Measurements from ENCODE around the gene ALDOB.

Gene ALDOB

DNA sequence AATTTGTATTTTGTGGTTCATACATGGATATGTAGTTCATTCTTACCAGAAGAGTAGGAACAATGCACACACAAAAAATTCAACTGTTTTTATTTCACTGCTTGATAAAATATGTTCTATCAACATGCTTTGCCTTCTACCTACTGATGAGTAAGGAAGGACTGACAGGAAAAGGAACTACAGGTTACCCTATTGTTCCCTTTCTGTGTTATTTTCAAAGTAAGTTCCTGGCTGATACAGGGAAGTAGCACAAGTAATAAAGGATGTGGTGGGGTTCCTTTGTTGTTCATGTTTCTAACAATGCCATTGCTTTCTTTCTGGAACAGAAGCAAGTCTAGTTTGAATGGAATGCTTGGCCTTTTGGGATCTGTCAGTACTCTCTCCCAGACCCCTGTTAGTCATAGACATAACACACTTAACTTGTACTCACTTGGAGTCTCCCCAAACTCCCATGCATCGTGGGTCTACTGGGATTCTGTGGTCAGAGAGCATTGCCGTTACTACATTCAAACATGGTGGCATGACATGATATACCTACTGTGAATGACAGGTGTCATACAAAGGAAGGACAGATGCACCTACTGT, 20.2 kb upstream of the ALDOB start:
- DNase-seq (ENCODE audit: low read depth) = no peak

DNA sequence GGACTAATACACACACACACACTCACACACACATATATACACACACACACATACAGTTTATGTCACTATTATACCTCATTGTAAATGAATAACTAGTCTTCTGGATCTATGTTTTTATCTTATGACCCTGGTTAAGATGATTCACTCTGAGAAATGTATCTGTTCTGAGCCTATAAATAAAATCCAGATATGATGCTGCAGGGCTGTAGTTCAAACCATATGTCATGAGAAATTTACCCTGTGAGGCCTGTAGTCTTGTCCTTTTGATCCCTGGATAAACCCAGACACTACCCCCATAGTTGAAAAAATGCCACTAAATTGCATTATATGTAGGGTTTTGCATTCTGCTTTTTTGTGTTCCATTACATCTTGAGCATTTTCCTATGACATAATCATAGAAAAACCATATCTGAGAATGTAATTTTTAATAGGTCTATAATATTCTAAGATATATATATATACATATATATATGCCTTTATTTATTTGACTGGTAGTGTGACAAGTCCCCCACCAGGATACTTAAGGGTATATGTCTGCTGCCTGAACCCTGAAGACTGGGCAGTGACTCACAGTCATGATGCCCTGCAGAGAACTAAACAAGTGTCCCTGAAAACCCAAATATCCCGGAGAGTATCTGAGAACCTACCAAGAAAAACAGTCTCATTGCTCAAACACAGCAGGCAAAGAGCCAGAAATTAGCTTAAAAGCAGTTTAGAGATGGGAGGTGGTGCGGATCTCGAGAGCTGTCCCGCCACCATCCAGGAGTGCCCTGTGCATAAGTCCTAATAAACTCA, 18.4 kb upstream of the ALDOB start:
- no peak for DNase-seq (ENCODE audit: low read depth)

DNA sequence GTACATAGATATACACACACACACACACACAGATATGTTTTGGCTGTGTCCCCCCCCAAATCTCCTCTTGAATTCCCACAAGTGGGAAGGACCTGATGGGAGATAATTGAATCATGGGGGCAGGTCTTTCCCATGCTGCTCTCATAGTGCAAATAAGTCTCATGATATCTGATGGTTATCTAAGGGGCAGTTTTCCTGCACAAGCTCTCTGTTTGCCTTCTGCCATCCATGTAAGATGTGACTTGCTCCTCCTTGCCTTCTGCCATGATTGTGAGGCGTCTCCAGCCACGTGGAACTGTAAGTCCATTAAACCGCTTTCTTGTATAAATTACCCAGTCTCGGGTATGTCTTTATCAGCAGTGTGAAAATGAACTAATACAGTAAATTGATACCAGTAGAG, 15.9 kb upstream of the ALDOB start:
- DNase-seq (ENCODE audit: low read depth) = no peak

DNA sequence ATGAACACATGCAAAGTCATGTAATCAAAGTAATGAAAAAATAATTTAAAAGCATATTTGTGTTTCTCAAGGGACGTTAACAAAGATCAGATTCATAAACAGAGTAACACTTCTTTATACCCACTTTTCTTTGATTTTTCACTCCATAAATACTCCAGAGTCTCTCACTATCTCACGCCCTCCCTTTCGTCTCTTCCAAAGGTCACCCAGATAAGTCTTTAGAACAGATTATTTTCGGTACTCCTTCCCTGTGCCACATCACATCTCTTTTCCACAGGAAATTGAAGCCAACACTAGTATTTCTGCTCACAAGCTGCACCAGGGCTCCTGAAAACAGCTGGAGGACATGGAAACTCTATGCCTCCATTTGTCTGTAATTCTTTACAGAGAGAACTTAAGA, 15.4 kb upstream of the ALDOB start:
- no peak for DNase-seq (ENCODE audit: low read depth)

DNA sequence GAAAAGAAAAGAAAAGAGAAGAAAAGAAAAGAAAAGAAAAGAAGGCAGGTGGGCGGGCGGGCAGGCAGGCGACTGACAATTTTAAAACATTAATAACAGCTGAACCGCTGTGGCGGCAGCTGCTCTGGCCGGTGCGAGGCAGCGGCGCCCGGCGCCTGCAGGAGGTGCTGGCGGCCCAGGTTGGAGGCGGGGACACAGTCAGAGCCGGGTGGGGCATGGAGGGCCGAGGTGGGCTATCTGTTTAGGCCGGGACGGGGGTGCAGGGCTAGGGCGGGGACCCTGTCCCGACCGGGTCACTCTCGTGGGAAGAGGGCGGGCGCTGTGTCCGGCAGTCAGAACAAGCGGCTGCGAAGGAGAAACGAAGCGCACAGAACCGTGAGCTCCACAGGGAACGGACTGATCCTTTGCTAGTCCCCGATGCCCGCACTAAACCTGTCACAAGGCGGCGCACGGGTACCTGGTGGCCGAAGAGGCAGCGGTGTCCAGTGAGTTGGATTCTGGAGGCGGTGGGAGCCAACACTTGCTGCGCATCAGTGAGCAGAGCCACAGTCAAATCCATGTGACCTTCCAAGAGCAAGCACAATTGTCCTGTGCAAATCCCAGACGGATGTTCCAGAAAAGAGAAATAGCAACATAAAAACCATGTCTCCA, 13.6 kb upstream of the ALDOB start:
- DNase-seq (ENCODE audit: low read depth) = peak; percentile 24

DNA sequence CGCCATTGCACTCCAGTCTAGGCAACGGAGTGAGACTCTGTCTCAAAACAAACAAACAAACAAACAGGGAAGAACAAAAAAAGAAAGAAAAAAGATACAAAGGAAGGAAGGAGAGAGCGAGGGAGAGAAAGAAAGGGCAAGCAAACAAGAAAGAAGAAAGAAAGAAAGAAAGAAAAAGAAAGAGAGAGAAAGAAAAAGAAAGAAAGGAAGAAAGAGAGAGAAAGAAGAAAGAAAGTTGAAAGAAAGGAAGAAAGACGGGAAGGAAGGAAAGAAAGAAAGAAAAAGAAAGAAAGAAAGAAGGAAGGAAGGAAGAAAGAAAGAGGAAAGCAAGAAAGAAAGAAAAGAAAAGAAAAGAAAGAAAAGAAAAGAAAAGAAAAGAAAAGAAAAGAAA, 13.1 kb upstream of the ALDOB start:
- no peak for DNase-seq (ENCODE audit: low read depth)

DNA sequence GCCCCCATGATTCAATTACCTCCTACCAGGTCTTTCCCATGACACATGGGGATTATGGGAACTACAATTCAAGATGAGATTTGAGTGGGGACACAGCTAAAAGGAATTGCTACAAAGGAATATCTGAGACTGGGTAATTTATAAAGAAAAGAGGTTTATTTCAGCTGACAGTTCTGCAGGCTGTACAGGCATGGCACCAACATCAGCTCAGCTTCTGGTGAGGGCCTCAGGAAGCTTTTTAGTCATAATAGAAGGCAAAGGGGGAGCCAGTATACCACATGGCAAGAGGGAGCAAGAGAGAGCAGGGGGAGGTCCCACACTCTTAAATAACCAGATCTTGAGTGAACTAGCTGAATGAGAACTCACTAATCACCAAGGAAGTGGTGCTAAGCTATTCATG, 11.2 kb upstream of the ALDOB start:
- DNase-seq (ENCODE audit: low read depth) = no peak

DNA sequence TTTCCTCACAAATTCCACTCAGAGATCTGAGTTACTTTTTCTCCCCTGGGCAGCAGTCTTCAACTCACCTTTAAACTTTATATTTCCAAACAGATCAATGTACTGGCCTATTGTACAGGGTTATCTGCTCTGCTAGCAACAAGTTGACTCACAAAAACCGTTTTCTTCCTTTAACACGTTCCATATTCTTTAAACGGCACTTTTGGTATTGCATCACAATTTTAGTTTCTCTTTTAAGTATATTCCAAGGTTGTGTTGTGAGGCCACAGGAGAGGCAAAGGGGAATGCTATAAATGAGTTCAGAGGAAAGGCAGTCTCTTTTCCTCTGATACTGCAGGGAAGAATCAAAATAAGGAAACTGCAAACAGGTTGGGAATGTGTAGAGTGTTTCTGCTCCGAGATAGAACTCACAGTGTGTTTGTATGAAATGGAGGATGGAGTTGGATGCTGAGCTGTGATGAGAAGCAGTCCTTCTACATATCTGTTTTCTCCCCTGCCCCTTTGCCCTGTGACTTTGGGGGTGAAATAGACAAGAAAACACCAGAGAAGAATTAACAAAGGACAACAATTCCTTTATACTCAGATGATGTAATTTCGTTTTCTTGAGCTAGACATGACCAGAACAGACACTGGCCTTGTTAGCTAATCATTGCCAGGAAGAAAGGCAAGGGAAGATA, 9.9 kb upstream of the ALDOB start:
- no peak for DNase-seq (ENCODE audit: low read depth)

DNA sequence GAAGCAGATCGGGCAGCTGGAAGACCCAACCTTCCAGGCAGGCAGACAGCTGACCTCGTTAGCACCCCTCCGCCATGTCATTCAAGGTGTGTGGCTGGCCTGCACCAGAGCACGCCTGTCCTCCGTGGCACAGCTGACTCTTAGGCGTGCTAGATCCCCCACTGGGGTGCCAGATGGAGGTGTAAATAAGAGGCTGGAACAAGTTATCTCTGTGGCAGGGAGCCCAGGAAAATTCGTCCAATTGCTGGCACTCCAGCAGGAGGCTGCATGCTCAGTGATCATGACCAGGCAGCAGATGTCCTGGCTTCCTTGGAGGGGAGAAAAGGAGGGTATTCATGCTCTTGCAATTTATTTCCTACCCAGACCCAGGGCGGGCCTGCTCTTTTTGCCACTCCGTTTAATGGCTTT, 7.8 kb upstream of the ALDOB start:
- DNase-seq (ENCODE audit: low read depth) = no peak

DNA sequence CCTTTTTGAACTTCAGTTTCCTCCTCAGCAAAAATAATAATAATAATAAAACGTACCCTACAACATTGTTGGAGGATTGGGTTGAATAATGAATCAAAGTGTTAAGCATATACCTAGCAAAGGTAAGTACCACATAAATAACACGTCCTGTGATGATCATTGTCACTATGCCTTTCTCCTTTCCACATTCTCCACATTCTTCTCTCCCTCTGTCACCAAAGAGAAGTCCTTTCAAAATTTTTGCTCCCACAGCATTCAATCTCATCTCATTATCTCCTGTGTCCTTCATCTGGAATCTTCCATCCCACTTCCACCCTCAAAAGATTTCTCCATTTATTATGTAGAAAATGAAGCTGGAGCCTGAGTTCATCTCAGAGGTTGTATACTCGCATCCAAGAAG, 7.2 kb upstream of the ALDOB start:
- DNase-seq (ENCODE audit: low read depth) = no peak

DNA sequence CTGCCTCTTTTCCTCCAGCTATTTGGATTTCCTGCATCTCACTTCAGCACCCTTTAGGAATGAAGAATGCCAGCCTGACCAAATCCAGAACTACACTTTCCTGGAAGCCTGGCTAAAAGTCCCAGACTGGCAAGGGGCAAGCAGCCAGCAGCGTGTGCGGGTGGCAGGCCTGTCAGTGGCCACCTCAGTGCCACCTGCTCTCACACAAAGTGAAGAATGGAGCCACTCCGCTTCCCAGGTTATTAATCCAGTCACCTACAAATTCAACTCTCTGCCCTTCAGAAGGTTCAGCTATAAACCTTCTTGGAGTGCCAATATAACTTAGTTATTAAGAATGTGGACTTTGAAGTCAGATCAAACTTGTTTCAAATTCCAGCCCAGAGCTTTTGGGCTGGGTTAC, 6.7 kb upstream of the ALDOB start:
- DNase-seq (ENCODE audit: low read depth) = no peak

DNA sequence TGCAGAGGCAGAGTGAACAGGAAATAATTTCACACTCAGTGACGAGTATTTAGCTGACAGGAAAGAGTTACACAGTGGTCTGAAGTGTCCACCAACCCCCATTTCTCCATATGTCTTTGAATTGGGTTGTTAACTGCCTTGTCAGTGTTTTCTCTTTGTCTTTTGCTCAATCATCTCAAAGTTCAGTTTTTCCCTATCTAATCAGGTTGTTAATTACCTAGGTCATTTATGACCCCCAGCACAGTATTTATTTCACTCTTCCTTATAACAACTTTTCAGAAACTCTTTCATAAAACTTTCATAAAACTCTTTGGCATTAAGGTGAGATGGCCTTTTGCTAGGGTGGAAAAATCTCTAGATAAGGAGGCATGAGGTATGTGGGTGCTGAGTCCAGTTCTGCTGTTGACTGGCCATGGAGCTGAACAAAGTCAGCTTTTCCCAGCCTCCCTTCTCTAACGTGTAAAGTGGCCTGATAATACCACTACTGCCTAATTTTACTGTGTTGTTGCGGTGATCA, 5.2 kb upstream of the ALDOB start:
- no peak for DNase-seq (ENCODE audit: low read depth)

DNA sequence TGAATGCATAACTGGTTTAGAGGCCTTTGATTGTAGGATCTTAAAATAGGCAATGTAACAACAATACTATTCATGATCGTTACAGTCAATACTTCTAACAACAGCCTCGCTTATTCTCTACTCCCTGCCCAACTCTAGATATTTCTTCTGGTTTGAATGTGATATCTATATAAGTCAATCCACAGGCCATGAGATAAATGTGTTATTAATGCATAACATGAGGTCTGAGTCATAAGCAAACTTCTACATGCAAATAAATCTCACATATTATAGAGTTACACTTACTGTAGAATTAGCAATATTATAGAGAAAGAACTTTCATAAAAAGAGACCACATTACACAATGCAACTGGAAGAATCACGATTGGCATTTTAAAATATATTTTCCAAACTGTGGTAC, 2.9 kb upstream of the ALDOB start:
- DNase-seq (ENCODE audit: low read depth) = no peak

DNA sequence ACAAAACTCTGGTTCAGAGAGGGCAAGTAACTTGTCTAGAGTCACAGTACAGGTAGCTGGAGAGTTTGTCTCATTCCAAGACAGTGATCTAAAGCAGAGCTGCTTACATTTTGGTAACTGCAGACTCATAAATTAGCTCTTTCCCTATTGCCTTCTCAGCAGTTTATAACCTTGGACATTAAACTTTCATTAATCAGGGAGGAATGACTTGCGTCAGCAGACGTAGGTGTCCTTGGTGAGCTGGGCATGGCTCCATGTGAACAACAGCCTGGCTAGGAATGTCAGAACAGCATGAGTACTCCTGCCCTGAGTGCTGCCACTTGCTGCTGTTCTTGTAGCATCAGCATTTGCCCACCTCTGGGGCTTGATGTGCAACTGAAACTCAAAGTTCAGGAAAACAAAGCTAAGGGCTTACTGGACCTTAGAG, 2.2 kb upstream of the ALDOB start:
- no peak for DNase-seq (ENCODE audit: low read depth)

DNA sequence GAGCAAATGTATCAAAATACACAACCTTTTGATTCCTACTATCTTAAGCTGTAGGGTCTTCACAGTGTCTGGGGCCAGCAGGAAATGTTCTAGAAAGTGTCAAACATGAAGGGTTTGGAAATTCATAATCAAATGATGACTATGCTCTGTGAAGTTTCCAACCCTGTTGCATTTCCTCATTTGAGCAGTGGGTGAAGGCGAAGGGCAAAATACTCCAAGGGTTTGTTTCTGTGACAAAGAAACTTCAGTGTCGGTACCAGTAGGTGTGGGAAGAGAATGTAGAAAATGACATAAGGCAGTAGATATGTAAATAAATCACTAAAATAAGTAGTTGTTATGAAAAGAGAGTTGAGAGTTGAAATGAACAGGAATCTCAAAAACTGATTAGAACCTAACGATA, 576 bp downstream of the ALDOB start:
- no peak for DNase-seq (ENCODE audit: low read depth)

DNA sequence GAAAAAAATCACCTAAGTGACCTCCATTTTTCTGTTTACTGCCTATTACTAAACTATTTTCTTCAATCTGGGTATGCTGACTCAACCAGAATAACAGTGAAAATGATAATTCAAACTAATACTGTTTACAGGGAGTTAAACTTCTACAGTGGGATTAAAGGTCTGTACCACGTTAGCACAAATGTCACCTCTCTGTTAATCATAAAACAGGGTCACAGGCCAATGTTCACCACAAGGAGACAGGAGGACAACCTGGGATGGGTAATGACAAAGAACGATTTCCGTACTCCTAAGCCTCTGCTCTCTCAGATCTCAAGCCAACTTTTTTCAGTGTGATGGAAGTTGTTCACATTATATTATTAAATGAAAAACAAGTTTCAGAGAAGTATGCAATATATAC, 2.3 kb downstream of the ALDOB start:
- DNase-seq (ENCODE audit: low read depth) = no peak

DNA sequence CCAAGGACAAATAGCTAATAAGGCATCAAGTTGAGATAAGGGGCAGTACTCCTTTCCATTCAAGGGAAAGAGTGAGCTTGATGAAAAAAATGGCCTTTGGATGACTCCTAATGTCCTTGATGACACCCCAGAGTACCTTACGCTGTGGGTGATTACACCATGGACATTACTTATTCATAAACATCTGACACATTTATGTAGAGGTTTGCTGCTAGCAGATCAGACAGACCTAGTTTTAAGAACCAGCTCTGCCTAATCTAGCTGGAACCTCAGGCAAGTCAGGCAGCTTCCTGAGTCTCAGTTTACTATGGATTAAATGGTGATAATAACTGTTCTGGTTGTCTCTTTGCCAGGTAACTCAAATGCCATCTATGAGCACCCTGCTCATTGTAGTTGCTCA, 2.8 kb downstream of the ALDOB start:
- DNase-seq (ENCODE audit: low read depth) = no peak

DNA sequence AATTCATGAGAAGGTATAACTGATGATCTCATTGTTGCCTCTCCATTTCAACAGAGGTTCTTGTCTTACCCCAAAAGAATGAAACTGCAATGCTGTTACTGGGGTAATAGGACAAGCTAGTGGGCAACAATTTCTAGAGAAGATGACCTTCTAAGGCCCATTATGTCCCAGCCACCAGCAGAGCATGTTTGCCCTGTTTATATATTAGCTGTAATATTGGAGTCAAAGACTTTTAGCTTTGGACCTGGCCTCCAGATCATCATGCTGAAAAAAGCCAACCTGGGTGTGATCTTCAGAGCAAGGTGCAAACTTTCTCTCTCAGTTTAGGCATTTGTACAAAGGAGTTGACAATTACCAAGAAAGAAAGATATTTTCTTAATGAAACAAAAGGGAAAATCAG, 3.4 kb downstream of the ALDOB start:
- DNase-seq (ENCODE audit: low read depth) = no peak

DNA sequence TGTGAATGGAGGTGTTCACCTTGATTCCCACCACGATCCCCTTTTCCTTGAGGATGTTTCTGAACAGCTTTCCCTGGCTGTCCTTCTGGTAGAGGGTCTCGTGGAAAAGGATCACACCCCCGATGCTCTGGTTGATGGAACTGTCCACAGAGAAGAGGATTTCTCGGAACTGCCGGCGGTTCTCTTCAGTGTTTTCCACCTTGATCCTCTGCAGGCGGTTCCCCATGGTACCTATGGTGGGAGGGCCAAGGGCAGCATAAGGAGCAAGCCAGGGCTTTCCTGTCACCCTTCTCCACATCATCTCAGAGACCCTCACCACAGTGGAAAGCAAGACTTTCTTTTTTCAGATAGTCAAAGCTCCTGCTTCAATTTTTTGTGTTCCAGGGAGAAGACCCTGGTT, 5.8 kb downstream of the ALDOB start:
- DNase-seq (ENCODE audit: low read depth) = no peak

DNA sequence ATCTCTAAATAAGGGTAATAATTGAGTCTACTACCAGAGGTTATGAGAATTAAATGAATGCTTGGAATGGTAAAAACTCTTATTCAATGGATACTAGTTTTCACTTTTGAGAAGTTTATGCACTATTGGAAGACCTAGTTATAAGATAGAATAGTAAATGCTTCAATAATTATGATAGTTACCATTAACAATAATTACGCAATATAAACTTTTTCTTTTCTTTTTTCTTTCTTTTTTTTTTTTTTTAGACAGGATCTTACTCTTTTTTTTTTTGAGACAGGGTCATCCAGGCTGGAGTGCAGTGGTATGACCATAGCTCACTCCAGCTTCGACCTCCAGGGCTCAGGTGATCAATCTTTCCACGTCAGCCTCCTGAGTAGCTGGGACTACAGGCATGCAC, 6.7 kb downstream of the ALDOB start:
- DNase-seq (ENCODE audit: low read depth) = no peak

DNA sequence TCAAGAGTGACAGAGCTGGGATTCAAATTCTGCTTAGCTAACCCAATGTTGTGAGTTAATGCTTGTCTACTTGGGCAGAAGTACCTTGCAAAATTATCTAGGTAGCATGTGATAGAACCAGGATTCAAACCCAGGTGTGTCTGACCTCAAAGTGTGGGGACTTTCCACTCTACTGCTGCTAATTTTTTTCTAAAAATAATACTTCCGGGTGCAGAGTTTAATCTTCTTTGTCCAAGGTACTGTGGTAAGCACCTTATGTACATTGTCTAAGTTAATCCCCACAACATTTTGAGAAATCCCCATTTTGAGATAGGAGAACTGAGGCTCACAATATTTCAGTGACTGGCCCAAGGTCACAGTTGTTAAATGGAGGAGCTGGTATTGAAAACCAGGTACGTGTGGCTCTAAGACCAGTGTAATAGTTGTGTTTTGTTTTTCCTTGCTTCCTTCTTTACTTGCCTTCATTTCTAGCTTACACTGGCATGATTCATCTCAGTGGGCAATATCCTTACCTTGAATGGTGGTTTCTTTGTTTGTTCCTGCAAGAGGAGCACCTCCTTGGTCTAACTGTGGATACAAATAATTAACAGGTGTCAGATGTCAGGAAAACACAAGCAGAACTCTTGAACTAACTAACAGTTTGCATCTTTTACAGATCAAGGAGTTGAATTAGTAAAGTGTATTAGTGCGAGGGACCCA, 7.5 kb downstream of the ALDOB start:
- no peak for DNase-seq (ENCODE audit: low read depth)

DNA sequence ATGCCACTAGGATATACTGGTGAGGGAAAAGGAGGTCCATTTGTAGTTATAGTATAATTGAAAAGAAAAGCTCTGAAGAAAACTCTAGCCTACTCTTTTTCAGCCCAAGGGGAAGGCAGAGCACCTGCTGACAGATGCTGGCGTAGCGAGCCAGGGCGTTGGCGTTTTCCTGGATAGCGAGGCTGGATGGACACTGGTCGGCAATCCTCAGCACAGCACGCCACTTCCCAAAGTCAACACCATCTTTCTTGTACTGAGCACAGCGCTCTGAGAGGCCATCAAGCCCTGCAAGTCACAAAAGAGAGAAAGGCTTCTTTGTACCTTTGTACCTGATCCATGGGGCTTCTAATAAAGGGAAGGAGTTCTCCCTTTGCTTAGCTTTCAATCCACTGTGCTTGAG, 8.2 kb downstream of the ALDOB start:
- no peak for DNase-seq (ENCODE audit: low read depth)
